H9 (cell line): ENCODE results near the gene EXO1. TPM values are rescaled to one million over a fixed set of nuclear protein-coding genes. Genes with fewer than 3 reads are reported as not detected.

Source experiments
- DNase-seq: peaks from one replicate; pipeline ENCODE4 v3.0.0-alpha.2; 2017
- H2AFZ ChIP-seq: one replicate; pipeline ENCODE4 v1.6.1; 2013; ENCODE audit warnings: mild to moderate bottlenecking, low read length, control low read depth, moderate library complexity
- H2AK5ac ChIP-seq: 2 replicates; pipeline ENCODE4 v1.6.1; 2013; ENCODE audit warnings: low read length, control low read depth, mixed read lengths; ENCODE audit not compliant: insufficient read length
- H2BK120ac ChIP-seq: one replicate; pipeline ENCODE4 v1.6.1; 2013; ENCODE audit warnings: low read depth, mild to moderate bottlenecking, low read length, control low read depth, inconsistent platforms; ENCODE audit not compliant: poor library complexity, severe bottlenecking
- H2BK12ac ChIP-seq: 2 replicates; pipeline ENCODE4 v1.6.1; 2013; ENCODE audit warnings: low read length, control low read depth, mixed read lengths, low read depth; ENCODE audit not compliant: insufficient read length
- H2BK15ac ChIP-seq: 2 replicates; pipeline ENCODE4 v1.6.1; 2013; ENCODE audit warnings: low read depth, low read length, control low read depth
- H2BK20ac ChIP-seq: one replicate; pipeline ENCODE4 v1.6.1; 2013; ENCODE audit warnings: low read depth, mild to moderate bottlenecking, low read length, control low read depth, inconsistent platforms; ENCODE audit not compliant: poor library complexity, severe bottlenecking
- H2BK5ac ChIP-seq: 2 replicates; pipeline ENCODE4 v1.6.1; 2013; ENCODE audit warnings: low read length, control low read depth, mixed read lengths; ENCODE audit not compliant: insufficient read length
- H3K14ac ChIP-seq: 2 replicates; pipeline ENCODE4 v1.6.1; 2013; ENCODE audit warnings: low read length, control low read depth; ENCODE audit not compliant: insufficient read depth
- H3K18ac ChIP-seq: 2 replicates; pipeline ENCODE4 v1.6.1; 2013; ENCODE audit warnings: low read depth, mild to moderate bottlenecking, mixed read lengths, low read length, control low read depth; ENCODE audit not compliant: insufficient read length
- H3K23ac ChIP-seq: 2 replicates; pipeline ENCODE4 v1.6.1; 2013; ENCODE audit warnings: low read length, control low read depth, mixed read lengths, low read depth; ENCODE audit not compliant: insufficient read length
- H3K23me2 ChIP-seq: 2 replicates; pipeline ENCODE4 v1.6.1; 2013; ENCODE audit warnings: low read depth, mild to moderate bottlenecking, mixed read lengths, low read length, control low read depth; ENCODE audit not compliant: insufficient read length, poor library complexity, severe bottlenecking
- H3K27ac ChIP-seq: 2 replicates; pipeline ENCODE4 v1.5.1; 2013; ENCODE audit warnings: low read length, control low read depth, mixed read lengths, low read depth; ENCODE audit not compliant: insufficient read length
- H3K27me3 ChIP-seq: 2 replicates; pipeline ENCODE4 v1.6.1; 2013; ENCODE audit warnings: low read length, control low read depth, inconsistent platforms; ENCODE audit not compliant: insufficient read depth
- H3K4ac ChIP-seq: 2 replicates; pipeline ENCODE4 v1.6.1; 2013; ENCODE audit warnings: low read depth, mild to moderate bottlenecking, control low read depth, inconsistent platforms, low read length, moderate library complexity
- H3K4me1 ChIP-seq: 2 replicates; pipeline ENCODE4 v1.6.1; 2013; ENCODE audit warnings: low read length, control low read depth, inconsistent platforms; ENCODE audit not compliant: insufficient read depth
- H3K4me2 ChIP-seq: 2 replicates; pipeline ENCODE4 v1.6.1; 2013; ENCODE audit warnings: low read length, control low read depth, mixed read lengths; ENCODE audit not compliant: insufficient read length, insufficient read depth
- H3K56ac ChIP-seq: 2 replicates; pipeline ENCODE4 v1.6.1; 2013; ENCODE audit warnings: low read depth, mild to moderate bottlenecking, mixed read lengths, low read length, control low read depth; ENCODE audit not compliant: insufficient read length
- H3K79me1 ChIP-seq: 2 replicates; pipeline ENCODE4 v1.6.1; 2013; ENCODE audit warnings: low read depth, mild to moderate bottlenecking, moderate library complexity, low read length, control low read depth, inconsistent platforms; ENCODE audit not compliant: insufficient read depth, poor library complexity, severe bottlenecking
- H3K79me2 ChIP-seq: 2 replicates; pipeline ENCODE4 v1.6.1; 2013; ENCODE audit warnings: low read length, control low read depth, inconsistent platforms; ENCODE audit not compliant: insufficient read depth
- H3K9ac ChIP-seq: 2 replicates; pipeline ENCODE4 v1.6.1; 2013; ENCODE audit warnings: low read length, control low read depth, mixed read lengths; ENCODE audit not compliant: insufficient read length; ENCODE audit errors: extremely low read depth
- H3K9me3 ChIP-seq: one replicate; pipeline ENCODE4 v1.6.1; 2013; ENCODE audit warnings: low read depth, low read length, inconsistent platforms; ENCODE audit not compliant: control insufficient read depth
- H3T11ph ChIP-seq: one replicate; pipeline ENCODE4 v1.6.1; 2013; ENCODE audit warnings: mild to moderate bottlenecking, low read length, control low read depth, inconsistent platforms
- H4K20me1 ChIP-seq: one replicate; pipeline ENCODE4 v1.6.1; 2013; ENCODE audit not compliant: control insufficient read depth, insufficient read length, insufficient read depth
- H4K5ac ChIP-seq: 2 replicates; pipeline ENCODE4 v1.6.1; 2013; ENCODE audit warnings: low read depth, mild to moderate bottlenecking, mixed read lengths, low read length, control low read depth; ENCODE audit not compliant: insufficient read length
- H4K8ac ChIP-seq: replicated peaks from 2 replicates; pipeline ENCODE4 v1.6.1; 2013; ENCODE audit warnings: low read length, control low read depth, mixed read lengths, low read depth; ENCODE audit not compliant: insufficient read length
- H4K91ac ChIP-seq: 2 replicates; pipeline ENCODE4 v1.6.1; 2013; ENCODE audit warnings: low read depth, mild to moderate bottlenecking, moderate library complexity, mixed read lengths, low read length, control low read depth; ENCODE audit not compliant: insufficient read length
- H3K27ac Mint-ChIP-seq, 3 experiments: 2 replicates in 2 of 3; 3 replicates in 1 of 3; pipeline ENCODE4 v1.8.0; 2020 to 2021; ENCODE audit warnings: mixed read lengths in 3 of 3, mild to moderate bottlenecking in 1 of 3, moderate library complexity in 1 of 3
- H3K27me3 Mint-ChIP-seq: 2 replicates; pipeline ENCODE4 v1.8.0; 2021; ENCODE audit warnings: low read depth, mild to moderate bottlenecking, moderate library complexity, mixed read lengths
- H3K36me3 Mint-ChIP-seq, 3 experiments: 2 replicates in 2 of 3; 3 replicates in 1 of 3; pipeline ENCODE4 v1.8.0; 2020 to 2021; ENCODE audit warnings: low read depth in 3 of 3, mixed read lengths in 3 of 3; ENCODE audit not compliant: insufficient read depth in 1 of 3
- H3K4me1 Mint-ChIP-seq, 2 experiments: 2 replicates each; pipeline ENCODE4 v1.8.0; 2020; ENCODE audit warnings: mixed read lengths in 2 of 2
- H3K4me3 Mint-ChIP-seq, 2 experiments: 2 replicates in 1 of 2; 3 replicates in 1 of 2; pipeline ENCODE4 v1.8.0; 2020 to 2021; ENCODE audit warnings: mild to moderate bottlenecking in 2 of 2, mixed read lengths in 2 of 2, moderate library complexity in 1 of 2
- H3K9me3 Mint-ChIP-seq, 2 experiments: 2 replicates in 1 of 2; 3 replicates in 1 of 2; pipeline ENCODE4 v1.8.0; 2020; ENCODE audit warnings: mild to moderate bottlenecking in 2 of 2, mixed read lengths in 2 of 2, moderate library complexity in 1 of 2
- WGBS: extraction: QIAGEN DNeasy Blood & Tissue Kit; methylation state at CpG from one replicate; pipeline ENCODE4 v1.1.7; 2013; ENCODE audit warnings: missing lambda C conversion rate, low lambda C conversion rate, mixed read lengths; ENCODE audit not compliant: insufficient read length; ENCODE audit errors: extremely low coverage; 5-methylcytosine and 5-hydroxymethylcytosine counted together
- total RNA-seq: library from RNA; stranded (reverse); gene quantifications from 2 replicates; pipeline ENCODE4 v1.2.1, GENCODE V29; 2021
- TF ChIP-seq, protein P1 (sequence below): fragments of 200-600 bp; sonication (generic); conservative IDR thresholded peaks from 3 replicates; pipeline ENCODE4 v1.8.0; 2021; ENCODE audit warnings: antibody characterized with exemption, mild to moderate bottlenecking

Gene EXO1
- total RNA-seq, 1 experiment from 2014 or later = 43.2 TPM

DNA sequence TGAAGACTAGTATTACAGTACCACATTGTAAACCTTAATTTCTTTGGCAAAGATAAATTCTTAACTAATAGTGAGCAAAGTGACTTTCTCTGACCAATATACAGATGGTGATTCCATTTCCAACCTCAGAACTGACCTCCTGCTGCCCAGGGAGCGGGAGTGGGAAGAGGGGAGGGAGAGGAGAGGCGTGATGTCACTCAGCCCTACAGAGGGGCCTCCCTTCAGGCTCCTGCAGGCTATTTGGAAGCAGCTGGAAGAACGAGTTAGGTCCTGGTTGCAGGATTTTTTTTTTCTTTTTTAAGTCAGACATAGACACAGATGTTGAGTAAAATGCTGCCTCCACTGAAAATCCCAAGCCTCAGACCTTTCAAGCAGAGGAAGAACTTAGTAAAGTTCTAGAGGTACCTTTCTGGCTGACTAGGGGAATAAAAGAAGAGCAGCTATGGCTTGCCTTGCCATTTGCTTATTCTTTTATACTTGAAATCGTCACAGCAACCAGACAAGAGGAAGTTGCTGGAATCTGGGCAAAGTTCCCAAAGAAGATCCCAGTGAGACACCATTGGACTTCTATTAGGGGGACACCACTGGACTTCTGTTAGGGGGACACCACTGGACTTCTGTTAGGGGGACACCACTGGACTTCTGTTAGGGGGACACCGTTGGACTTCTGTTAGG is 54.5 kb downstream of the EXO1 start:
- Histone ChIP-seq H2BK120ac (no peak overlapping the region), H4K91ac (no peak overlapping the region), H2AK5ac (no peak overlapping the region), H3K4me2 (no peak overlapping the region), H2AFZ (no peak overlapping the region), H3K4me1 (no peaks in the 10 kb centered on the region), H3T11ph (no peak overlapping the region), H3K79me2 (no peaks in the 10 kb centered on the region), H4K8ac (no peak overlapping the region), H3K56ac (no peak overlapping the region), H3K9ac (no peak overlapping the region), H3K23ac (no peak overlapping the region), H3K4ac (no peak overlapping the region), H4K20me1 (no peaks in the 10 kb centered on the region), H2BK12ac (no peak overlapping the region), H3K27me3 (no peaks in the 10 kb centered on the region), H3K23me2 (no peaks in the 10 kb centered on the region), H3K79me1 (no peaks in the 10 kb centered on the region), H2BK15ac (no peak overlapping the region), H3K14ac (no peak overlapping the region), H2BK5ac (no peak overlapping the region), H2BK20ac (peak overlapping the region; percentile 83), H3K18ac (no peak overlapping the region), H4K5ac (no peak overlapping the region), H3K9me3 (no peaks in the 10 kb centered on the region), H3K27ac (no peak overlapping the region)
- H3K9me3 Mint-ChIP-seq = no peaks in the 10 kb centered on the region
- no CpG with 5 or more reads among the region's 5 CpGs for WGBS
- H3K36me3 Mint-ChIP-seq = peaks cover 0 to 7% (median 6%) of the 10 kb centered on the region in 3 experiments; a peak in 4 of 7 replicates
- H3K27ac Mint-ChIP-seq = no peak overlapping the region; a peak in 1 of 7 replicates
- H3K4me3 Mint-ChIP-seq = no peak overlapping the region
- peaks cover 0 to 7% of the 10 kb centered on the region in 2 experiments; a peak in 2 of 4 replicates for H3K4me1 Mint-ChIP-seq
- TF ChIP-seq, protein P1, sequence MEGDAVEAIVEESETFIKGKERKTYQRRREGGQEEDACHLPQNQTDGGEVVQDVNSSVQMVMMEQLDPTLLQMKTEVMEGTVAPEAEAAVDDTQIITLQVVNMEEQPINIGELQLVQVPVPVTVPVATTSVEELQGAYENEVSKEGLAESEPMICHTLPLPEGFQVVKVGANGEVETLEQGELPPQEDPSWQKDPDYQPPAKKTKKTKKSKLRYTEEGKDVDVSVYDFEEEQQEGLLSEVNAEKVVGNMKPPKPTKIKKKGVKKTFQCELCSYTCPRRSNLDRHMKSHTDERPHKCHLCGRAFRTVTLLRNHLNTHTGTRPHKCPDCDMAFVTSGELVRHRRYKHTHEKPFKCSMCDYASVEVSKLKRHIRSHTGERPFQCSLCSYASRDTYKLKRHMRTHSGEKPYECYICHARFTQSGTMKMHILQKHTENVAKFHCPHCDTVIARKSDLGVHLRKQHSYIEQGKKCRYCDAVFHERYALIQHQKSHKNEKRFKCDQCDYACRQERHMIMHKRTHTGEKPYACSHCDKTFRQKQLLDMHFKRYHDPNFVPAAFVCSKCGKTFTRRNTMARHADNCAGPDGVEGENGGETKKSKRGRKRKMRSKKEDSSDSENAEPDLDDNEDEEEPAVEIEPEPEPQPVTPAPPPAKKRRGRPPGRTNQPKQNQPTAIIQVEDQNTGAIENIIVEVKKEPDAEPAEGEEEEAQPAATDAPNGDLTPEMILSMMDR = no peak
- DNase-seq = no peak
- no peaks in the 10 kb centered on the region for H3K27me3 Mint-ChIP-seq
